Activated CD4-positive, alpha-beta T cell treated with anti-CD3 and anti-CD28 coated beads, Interleukin-2, amount 50 U/mL, for 16 hours (primary cell): ENCODE measurements around the gene ASTN2.

Experiments
- DNase-seq: peaks from one replicate; pipeline ENCODE4 v3.0.0-alpha.2; 2020

The ASTN2 gene

GRCh38 chr9:117413346-117414219 is 1.3 kb downstream of the ASTN2 start:
- no peak for DNase-seq

DNA sequence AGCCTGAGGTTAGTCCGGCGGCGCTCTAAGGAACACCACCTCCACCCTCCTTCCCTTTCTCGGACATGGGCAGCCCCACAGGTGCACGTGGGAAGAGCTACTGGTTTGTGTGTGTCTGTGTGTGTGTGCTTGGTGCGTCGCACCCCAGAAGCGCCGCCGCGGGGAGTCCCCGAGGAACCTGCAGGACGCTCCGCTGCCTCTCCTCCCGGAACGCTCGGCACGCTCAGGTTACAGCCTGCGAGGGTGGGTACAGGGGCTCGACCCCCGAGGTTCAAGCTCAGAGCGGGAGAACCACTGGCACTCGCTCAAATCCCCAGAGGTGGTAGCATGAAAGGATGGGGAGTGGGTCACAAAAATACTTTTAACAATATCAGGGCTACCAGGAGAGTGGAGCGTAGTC is 2.0 kb downstream of the ASTN2 start:
- no peak for DNase-seq

DNA sequence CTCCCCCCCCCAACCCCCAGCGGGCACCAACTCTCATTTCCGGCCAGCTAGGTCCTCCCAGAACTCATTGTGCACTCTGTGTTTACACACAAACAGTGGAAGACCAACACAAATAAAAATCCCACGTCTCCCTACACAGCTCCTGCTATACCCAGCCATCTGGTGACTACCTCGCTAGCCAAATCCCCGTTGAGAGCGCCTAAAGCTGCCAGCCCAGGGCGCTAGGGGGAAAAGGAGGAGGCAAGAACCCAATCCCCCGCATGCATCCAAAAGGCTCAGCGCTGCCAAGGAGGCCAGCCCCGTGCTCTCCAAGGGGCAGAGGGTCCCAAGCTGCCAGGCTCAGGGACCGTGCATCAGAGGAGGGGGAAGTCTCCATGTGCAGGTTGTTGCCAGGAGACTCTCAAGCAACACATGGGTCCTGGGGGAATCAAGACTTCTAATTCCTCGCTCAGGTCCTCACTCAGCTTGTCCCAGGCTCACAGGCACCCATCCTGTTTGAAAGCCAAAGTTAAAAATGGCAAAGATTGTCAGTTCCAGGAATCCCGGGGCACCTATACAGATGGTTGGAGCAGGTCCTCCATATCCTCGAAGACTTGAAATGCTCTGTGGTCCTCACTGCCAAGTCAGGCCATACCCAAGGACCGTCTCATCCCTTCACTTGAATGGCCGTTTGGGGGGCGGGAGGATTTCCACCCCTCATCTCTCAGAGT is 2.7 kb downstream of the ASTN2 start:
- no peak for DNase-seq

GRCh38 chr9:117411547-117411946 is 3.3 kb downstream of the ASTN2 start:
- peak; percentile 6 for DNase-seq

DNA sequence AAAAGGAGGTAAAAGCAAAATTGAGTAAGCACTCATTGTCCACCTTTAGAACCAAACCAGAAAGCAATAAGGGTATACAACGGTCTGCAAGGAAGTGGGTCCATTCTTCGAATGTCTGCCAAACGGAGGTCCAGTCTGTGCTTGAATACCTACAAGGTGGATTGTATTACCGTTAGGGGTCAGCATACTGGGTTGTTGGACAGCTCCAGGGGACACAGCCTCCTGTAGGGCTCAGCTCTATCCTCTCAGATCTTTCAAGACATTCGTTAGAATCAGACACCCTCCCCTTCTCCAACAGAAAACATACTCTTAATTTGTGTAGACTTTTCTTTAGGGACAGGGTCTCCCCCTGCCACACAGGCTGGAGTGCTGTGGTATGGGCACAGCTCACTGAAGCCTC is 5.5 kb downstream of the ASTN2 start:
- no peak for DNase-seq

GRCh38 chr9:117407436-117408022 is 7.3 kb downstream of the ASTN2 start:
- no peak for DNase-seq

- no peak for DNase-seq
Observed at GRCh38 chr9:117405950-117406705, 8.7 kb downstream of the ASTN2 start.

DNA sequence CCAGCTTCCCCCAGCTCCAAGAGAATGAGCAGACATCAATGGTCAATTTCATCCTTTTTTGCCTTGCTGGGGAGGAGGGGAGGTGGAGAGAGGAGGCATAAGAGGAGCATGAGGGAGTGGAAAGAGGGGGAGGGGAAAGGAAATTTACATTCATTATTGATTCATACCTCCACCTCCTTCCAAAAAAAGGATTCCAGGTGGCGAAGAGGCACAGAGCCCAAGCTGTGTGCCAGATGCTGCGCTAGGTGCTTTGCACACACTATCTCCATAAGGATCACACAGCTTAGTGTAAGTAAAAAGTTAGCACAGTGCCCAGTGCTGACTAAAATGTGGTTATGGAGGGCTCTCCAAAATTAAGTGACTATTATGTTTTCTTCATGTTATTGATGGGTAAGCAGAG is 11.0 kb downstream of the ASTN2 start:
- no peak for DNase-seq

DNA sequence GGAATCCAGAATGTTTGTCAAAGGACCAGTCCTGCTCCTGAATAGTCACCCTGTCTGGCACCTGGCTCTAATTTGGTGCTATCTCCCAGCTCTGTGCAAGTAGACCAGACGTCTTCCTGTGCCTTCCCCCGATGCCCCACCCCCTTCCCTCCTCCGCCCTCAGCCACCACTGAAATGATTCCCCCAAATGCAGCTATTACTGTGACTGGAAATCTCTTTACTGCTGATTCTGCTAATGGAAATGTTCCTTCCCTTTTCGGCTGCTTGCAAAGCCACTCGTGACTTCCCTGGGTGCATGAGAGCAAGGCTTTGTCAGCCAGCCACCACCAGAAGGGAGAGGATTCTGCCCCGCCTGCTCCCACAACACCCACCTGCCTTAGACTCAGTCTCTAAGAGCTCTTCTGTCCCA is 11.4 kb downstream of the ASTN2 start:
- DNase-seq = no peak

DNA sequence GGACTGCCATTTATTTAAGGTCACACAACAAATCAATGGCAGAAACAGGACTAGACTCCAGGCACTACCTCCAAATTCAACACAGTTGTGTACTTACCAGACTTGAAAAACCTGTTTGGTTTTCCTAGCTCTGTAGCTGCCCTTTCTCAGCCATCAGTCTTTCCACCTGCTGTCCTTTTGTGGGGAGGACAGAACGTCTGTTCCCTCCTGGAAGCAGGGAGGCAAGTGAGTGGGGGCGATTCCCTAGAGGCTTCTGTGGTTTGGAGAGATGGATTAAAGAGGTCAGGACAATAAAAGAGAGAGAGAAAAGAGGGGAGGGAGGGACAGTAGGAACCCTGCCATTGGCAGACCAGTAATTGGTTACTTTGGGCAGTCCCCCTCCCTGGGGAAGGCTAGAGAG is 14.7 kb downstream of the ASTN2 start:
- DNase-seq = no peak

DNA sequence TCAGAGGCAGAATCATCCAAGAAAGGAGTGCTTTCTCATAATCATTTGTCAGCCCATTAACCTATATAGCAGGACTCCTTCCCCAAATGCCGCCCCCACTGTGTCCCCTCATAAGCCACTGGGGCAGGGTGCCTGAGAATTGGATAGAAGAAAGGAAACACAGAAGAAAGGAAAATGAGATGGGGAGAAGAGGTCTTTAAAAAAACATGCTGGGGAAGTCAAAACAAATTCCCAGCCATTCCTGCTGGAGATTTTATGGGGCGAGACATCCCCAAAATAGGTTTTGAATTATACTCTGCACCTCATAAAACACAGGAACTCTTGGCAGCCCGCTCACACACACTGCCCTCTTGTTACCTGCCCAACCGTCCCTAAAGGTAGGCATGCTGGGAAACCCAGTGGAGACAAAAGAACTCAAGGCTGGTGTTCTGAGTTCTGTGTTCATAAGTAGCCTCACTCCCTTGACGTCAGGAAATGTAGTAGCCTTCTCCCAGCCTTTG is 19.7 kb downstream of the ASTN2 start:
- DNase-seq = no peak

DNA sequence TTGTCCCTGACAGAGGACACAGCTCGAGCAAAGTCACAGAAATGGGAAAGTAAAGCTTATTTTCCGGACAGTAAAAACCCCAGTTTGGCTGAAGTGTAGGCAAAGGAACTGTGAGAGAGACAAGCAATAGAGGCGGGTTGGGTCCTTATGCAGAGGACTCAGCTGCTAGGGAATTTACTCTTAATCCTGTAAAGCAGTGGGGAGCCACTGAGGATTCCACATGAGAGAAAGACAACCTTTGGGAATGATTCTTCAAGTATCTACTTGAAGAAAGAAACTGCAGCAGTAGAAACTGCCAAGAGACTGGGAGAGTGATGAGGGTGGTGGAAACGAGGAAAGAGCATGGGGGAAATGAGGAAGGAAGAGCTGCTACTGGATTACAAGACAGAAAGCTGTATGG is 20.2 kb downstream of the ASTN2 start:
- DNase-seq = no peak

- DNase-seq = no peak
Observed at GRCh38 chr9:117392992-117393391, 21.9 kb downstream of the ASTN2 start.

- no peak for DNase-seq
Observed at GRCh38 chr9:117387422-117387821, 27.4 kb downstream of the ASTN2 start.

- DNase-seq = no peak
Observed at GRCh38 chr9:117379341-117379740, 35.5 kb downstream of the ASTN2 start.

- no peak for DNase-seq
Observed at GRCh38 chr9:117377046-117377445, 37.8 kb downstream of the ASTN2 start.

- no peak for DNase-seq
Observed at GRCh38 chr9:117375956-117376355, 38.9 kb downstream of the ASTN2 start.

GRCh38 chr9:117374076-117374725 is 40.7 kb downstream of the ASTN2 start:
- DNase-seq = no peak

DNA sequence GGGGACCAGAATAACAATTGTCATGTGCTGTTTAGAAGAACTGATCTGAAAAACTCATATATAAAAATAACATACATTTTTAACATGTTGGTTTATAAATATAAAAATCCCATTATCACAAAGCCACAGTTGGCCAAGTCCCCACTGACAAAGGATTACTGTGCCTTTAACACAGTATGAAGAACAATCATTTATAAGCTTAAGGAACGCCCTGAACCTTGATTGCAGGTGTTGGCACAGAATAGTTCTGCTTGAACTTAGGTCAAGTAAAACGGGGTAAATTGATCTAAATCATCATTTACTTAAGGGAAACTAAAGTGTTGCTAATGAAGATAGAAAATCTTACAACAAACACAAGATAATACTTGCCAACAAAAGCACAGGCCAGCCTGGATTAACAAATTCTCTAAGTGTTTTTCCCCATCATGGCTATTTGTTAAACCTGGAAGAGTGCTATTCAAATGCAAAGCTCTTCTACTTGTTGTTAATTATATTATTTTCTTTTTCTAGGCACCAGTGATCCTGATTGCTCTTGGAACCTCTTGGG is 46.1 kb downstream of the ASTN2 start:
- no peak for DNase-seq

- no peak for DNase-seq
Observed at GRCh38 chr9:117365438-117365837, 49.4 kb downstream of the ASTN2 start.

GRCh38 chr9:117363006-117363405 is 51.9 kb downstream of the ASTN2 start:
- DNase-seq = no peak

- DNase-seq = no peak
Observed at GRCh38 chr9:117359910-117360309, 54.9 kb downstream of the ASTN2 start.
